Measurements from ENCODE around the gene USP34. TPM values are rescaled to one million over a fixed set of nuclear protein-coding genes. Genes with fewer than 3 reads are reported as not detected.

USP34 gene
- total RNA-seq, 4 donors from 2014 or later, result 49.5 to 129 (median 84.9) TPM

- H3K4me3 ChIP-seq, result no peak overlapping the region
- intact Hi-C loops (cut with DNase I), result no loop called here
- no peaks in the 10 kb centered on the region for H3K36me3 ChIP-seq
- WGBS, 2 donors, result 60 to 62% methylated on average over 5 to 6 of the region's 6 CpGs
- no peak overlapping the region for H3K27ac ChIP-seq
- peak; percentile 12 for DNase-seq
- no peaks in the 10 kb centered on the region for H3K27me3 ChIP-seq
- H3K9me3 ChIP-seq, result no peaks in the 10 kb centered on the region
- no peak for TF ChIP-seq POLR2A (IDR thresholded peaks at IDR 0.05)
- TF ChIP-seq, protein P1, sequence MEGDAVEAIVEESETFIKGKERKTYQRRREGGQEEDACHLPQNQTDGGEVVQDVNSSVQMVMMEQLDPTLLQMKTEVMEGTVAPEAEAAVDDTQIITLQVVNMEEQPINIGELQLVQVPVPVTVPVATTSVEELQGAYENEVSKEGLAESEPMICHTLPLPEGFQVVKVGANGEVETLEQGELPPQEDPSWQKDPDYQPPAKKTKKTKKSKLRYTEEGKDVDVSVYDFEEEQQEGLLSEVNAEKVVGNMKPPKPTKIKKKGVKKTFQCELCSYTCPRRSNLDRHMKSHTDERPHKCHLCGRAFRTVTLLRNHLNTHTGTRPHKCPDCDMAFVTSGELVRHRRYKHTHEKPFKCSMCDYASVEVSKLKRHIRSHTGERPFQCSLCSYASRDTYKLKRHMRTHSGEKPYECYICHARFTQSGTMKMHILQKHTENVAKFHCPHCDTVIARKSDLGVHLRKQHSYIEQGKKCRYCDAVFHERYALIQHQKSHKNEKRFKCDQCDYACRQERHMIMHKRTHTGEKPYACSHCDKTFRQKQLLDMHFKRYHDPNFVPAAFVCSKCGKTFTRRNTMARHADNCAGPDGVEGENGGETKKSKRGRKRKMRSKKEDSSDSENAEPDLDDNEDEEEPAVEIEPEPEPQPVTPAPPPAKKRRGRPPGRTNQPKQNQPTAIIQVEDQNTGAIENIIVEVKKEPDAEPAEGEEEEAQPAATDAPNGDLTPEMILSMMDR (IDR thresholded peaks at IDR 0.05), result peak; percentile 35 to 69 (median 54)
- H3K4me1 ChIP-seq, result peaks cover 0 to 53% (median 11%) of the 10 kb centered on the region in 3 donors
Measured at GRCh38 chr2:61426267-61426897, 44.5 kb downstream of the USP34 start.

GRCh38 chr2:61425605-61426155 is 45.2 kb downstream of the USP34 start:
- Histone ChIP-seq H3K36me3 (no peaks in the 10 kb centered on the region), H3K9me3 (no peaks in the 10 kb centered on the region), H3K27ac (peak overlapping the region in 1 of 4 donors; percentile 54), H3K4me1 (peaks cover 0 to 60% (median 16%) of the 10 kb centered on the region in 3 donors), H3K4me3 (no peak overlapping the region), H3K27me3 (no peaks in the 10 kb centered on the region)
- TF ChIP-seq, protein P1 (IDR thresholded peaks at IDR 0.05), result no peak
- TF ChIP-seq POLR2A (IDR thresholded peaks at IDR 0.05), result no peak
- DNase-seq, result no peak
- 64 to 69% methylated on average over 5 to 6 of the region's 6 CpGs for WGBS, 2 donors
- intact Hi-C loops (cut with DNase I), result no loop called here

DNA sequence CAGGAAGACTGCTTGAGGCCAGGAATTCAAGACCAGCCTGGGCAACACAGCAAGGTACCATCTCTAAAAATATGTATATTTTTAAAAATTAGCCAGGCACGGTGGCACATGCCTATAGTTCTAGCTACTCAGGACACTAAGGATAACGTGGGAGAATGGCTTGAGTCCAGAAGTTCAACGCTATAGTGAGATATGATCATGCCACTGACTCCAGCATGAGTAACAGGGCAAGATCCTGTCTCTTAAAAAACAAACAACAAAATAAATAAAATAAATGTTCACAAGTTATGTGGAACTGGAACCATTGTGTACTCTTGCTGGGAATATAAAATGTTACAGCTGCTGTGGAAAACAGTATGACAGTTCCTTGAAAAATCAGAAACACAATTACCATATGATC is 47.2 kb downstream of the USP34 start:
- intact Hi-C loops (cut with DNase I), result no loop called here

DNA sequence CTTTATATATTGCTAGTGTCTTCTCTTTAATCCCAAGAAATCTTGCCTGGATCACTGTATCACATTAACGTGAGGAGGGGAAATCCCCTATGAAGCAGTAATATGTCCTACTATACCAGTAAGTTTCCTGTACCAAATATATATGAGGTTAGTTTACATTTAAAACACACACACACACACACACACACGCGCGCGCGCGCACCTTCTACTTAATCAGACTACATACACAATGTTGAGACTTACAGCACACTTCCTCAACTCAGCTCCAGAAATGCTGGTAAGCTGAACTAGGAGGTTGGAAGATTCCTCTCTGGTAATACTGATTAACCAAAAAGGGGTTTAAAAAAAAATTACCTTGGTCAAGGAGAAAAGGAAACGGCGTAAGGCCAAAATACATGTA is 49.3 kb downstream of the USP34 start:
- Histone ChIP-seq H3K27me3 (no peaks in the 10 kb centered on the region), H3K4me3 (no peak overlapping the region), H3K27ac (no peak overlapping the region), H3K36me3 (peaks cover 0 to 21% (median 0%) of the 10 kb centered on the region in 3 donors), H3K9me3 (no peaks in the 10 kb centered on the region), H3K4me1 (peaks cover 0 to 71% (median 16%) of the 10 kb centered on the region in 3 donors)
- DNase-seq, result no peak
- no peak for TF ChIP-seq POLR2A (IDR thresholded peaks at IDR 0.05)
- TF ChIP-seq, protein P1 (IDR thresholded peaks at IDR 0.05), result no peak
- intact Hi-C loops (cut with DNase I), result no loop called here
- WGBS, 2 donors, result 86 to 90% methylated on average over 9 of the region's 9 CpGs

More for the DNA sequence above, 47.2 kb downstream of the USP34 start:
- TF ChIP-seq, protein P1 (IDR thresholded peaks at IDR 0.05), result no peak
- TF ChIP-seq POLR2A (IDR thresholded peaks at IDR 0.05), result no peak
- no peak overlapping the region for H3K27ac ChIP-seq
- WGBS, 2 donors, result 46 to 70% methylated on average over 3 of the region's 3 CpGs
- DNase-seq, result no peak
- H3K4me1 ChIP-seq, result peaks cover 0 to 74% (median 16%) of the 10 kb centered on the region in 3 donors
- H3K27me3 ChIP-seq, result no peaks in the 10 kb centered on the region
- H3K9me3 ChIP-seq, result no peaks in the 10 kb centered on the region
- peaks cover 0 to 6% (median 0%) of the 10 kb centered on the region in 3 donors for H3K36me3 ChIP-seq
- no peak overlapping the region for H3K4me3 ChIP-seq

DNA sequence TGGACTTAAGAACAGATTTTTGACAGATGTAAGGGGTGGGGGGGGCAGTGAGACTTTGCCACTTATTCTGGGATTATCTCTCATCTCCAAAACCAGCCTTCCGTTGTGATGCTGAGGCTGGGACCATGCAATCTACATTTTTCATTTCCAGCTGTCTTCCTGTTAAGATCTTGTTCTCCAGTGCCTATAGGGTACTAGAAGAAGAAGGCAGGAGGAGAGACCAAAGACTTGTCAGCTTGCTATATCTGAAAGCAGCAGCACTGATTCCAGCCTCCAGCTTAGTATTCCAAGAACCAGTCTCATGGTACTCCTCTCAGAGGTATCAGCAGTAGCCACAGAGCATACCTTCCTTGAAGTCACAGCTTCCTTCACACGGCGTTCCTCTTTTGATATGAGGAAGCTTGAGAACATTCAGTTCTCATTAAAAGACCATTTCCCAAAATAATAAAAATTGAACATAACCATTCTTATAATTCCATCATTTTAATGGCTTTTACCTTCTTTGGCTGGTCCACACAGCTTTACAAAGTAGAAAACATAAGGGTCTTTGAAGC is 49.8 kb downstream of the USP34 start:
- H3K9me3 ChIP-seq, result no peaks in the 10 kb centered on the region
- intact Hi-C loops (cut with DNase I), result no loop called here
- no peak for DNase-seq
- H3K4me1 ChIP-seq, result peaks cover 0 to 65% (median 16%) of the 10 kb centered on the region in 3 donors
- no peak overlapping the region for H3K4me3 ChIP-seq
- WGBS, 2 donors, result 61 to 63% methylated on average over 3 of the region's 3 CpGs
- H3K36me3 ChIP-seq, result peaks cover 0 to 23% (median 0%) of the 10 kb centered on the region in 3 donors
- TF ChIP-seq, protein P1 (IDR thresholded peaks at IDR 0.05), result no peak
- no peak for TF ChIP-seq POLR2A (IDR thresholded peaks at IDR 0.05)
- no peaks in the 10 kb centered on the region for H3K27me3 ChIP-seq
- H3K27ac ChIP-seq, result no peak overlapping the region

Measured in esophagus squamous epithelium (tissue), 5 donors.